AG10803 (cell line): ENCODE results near the gene TMEM163.

ENCODE experiments used
- DNase-seq: peaks from one replicate; pipeline ENCODE4 v3.0.0; 2010; ENCODE audit warnings: low read depth
- H3K4me3 ChIP-seq: 2 replicates; pipeline ENCODE4 v1.5.1; 2011; ENCODE audit warnings: mild to moderate bottlenecking, low read length, control low read depth
- TF ChIP-seq, protein P1 (sequence below): conservative IDR thresholded peaks from 2 replicates; pipeline ENCODE4 v1.5.1; 2011; ENCODE audit warnings: mild to moderate bottlenecking, low read length, control low read depth, inconsistent platforms

Gene TMEM163

DNA sequence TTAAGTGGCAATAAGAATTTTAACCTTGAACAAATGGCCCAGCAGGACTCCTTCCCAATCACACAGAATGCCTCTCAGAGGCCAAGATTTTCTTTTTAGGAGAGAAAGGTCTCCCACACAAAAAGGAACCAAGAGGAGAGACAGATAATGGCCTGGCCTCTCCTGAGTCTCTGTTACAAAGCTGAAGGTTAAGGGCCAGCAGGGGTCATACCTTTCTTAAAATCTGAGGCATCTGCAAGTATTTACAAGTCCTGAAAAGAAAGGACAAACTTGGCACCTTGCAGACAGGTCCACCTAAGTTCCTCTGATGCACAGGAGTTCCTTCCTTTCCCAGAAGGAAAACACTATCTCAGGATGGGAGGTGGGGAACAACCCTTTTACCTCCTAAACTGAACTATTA, 142.3 kb downstream of the TMEM163 start:
- TF ChIP-seq, protein P1, sequence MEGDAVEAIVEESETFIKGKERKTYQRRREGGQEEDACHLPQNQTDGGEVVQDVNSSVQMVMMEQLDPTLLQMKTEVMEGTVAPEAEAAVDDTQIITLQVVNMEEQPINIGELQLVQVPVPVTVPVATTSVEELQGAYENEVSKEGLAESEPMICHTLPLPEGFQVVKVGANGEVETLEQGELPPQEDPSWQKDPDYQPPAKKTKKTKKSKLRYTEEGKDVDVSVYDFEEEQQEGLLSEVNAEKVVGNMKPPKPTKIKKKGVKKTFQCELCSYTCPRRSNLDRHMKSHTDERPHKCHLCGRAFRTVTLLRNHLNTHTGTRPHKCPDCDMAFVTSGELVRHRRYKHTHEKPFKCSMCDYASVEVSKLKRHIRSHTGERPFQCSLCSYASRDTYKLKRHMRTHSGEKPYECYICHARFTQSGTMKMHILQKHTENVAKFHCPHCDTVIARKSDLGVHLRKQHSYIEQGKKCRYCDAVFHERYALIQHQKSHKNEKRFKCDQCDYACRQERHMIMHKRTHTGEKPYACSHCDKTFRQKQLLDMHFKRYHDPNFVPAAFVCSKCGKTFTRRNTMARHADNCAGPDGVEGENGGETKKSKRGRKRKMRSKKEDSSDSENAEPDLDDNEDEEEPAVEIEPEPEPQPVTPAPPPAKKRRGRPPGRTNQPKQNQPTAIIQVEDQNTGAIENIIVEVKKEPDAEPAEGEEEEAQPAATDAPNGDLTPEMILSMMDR = no peak
- H3K4me3 ChIP-seq = no peak overlapping the region
- no peak for DNase-seq

DNA sequence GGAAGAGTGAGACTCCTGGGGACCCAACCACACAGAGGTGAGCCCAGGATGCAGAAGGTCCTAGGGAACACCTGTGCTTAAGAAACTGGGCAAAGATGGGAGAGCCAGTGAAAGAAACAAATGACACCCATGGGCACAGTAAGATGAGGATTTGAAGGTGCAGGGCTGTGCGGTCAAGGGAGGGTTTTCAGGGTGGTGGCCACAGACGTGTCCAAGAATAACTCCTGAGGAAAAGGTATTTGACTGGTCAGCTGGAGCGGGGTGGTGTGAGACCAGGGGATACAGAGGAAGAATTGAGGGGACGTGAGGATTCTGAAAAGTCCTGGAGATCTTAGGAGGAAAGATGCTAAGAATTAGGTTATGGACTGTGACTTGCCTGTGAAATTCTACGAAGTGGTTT, 142.9 kb downstream of the TMEM163 start:
- TF ChIP-seq, protein P1 = no peak
- H3K4me3 ChIP-seq = no peak overlapping the region
- no peak for DNase-seq

DNA sequence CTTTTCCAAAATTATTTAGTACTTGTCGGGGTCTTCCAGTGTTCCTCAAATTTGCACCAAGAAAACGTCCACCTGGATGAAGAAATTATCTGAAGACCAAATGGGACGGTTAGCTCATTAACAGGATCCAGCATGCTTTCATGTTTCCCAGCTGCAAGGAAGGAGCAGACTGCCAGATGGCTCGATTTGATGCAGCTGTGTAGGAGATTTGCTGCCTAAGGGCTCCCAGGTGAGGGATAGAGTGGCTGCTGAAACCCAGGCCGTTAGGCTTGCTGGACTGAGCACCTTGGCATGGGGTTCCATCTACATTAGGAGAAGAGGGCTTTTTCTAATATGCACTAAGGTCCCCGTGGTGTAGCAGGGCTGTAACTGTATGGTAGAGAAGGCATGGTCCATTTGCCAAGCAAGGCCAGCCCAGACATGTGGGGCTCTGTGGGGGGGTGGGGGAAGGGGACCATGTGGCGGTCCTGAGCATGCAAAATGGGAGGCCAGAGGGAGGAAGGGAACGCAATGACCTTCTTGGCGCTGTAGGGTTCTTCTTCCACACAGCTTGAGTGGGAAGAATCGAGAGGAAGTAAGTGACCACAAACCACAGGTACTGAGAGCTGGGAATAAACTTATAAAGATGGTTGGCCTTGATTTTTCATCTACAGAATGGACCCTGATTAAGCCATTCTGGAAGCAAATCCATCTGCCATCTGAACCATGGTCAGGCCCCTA, 144.0 kb downstream of the TMEM163 start:
- DNase-seq = no peak
- no peak overlapping the region for H3K4me3 ChIP-seq
- TF ChIP-seq, protein P1 = no peak

DNA sequence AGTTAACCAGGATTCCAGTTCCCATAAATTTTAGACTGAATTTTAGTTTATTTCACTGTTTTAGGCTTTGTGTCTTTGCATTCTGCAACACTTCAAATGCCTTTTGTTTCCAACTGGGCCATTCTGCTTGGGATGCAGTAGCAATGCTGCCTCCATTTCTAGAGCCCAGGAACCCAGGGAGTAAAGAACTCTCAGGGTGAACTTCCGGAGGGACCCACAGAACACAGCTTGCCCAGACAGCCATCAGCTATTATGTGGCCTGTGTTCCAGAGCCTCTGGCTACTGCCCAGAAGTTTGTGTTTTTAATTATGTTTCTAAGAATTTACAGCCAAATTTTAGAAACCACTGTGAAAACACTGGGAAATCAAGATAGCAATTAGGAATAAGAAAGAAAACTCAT, 145.1 kb downstream of the TMEM163 start:
- TF ChIP-seq, protein P1 = no peak
- no peak for DNase-seq
- no peak overlapping the region for H3K4me3 ChIP-seq

DNA sequence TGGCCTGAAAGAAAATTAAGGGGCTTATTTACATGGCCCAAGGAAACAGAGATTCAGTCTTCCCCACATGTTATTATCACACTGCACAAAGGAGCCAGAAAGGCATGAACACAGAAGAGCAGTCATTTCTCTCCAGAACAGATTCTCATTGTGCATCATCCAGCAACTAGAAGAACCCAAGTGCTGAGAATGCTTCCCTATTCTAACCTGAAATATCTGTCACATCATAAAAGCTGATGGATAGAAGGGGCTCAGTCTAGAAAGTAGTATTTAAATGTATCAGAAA, 145.8 kb downstream of the TMEM163 start:
- TF ChIP-seq, protein P1 = no peak
- no peak overlapping the region for H3K4me3 ChIP-seq

DNA sequence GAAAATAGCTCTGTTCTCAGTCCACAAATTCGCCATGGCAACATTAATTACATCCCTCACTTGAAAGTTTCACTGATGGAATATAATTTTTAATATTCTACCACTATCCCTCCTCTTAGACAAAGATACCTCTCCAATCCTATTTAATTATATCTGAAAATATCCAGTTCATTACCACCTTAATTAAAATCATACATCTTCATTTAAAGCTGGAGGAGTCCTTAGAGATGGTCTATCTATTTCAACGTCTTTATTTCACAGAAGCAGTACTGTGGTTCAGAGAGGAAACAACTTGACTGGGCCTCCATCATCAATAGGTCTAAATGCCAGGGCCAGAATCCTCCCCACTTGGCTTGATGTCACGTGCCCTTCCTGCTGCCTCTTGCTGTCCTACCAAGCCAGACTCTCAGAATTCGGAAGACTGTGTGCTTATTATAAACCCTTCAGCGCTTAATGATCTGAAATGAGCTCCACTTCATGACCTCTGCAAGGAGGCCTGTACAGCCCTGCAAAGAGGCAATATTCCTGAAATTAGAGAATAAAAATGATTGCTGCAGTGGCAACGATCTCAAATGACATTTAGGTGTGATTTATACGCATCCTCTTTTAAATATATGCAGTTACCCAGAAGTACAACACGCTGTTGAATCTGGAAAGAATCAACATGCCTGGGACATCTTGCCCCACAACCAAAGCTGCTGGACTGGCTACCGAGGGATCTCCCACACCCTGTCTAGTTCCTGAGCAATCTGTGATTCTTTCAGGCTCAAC, 146.3 kb downstream of the TMEM163 start:
- DNase-seq = no peak
- TF ChIP-seq, protein P1 = no peak

More for the DNA sequence above, 145.8 kb downstream of the TMEM163 start:
- no peak for DNase-seq

DNA sequence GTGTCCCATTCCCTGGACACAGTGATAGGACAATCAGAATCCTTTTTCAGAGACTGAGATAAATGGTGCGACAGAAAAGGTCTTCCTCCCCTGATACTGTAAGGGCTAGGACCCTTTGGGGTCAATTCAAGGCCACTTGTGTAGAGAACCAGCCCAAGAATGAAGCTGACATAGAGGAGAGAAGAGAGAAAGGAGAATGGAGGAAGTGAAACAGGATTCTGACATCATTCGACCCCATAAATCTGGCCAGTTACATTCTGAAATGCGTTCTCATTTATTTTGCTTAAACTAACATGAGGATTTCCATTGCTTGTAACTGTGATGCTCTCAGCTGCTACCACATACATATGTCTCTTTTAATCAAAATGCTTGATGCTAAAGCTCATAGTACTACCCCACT, 148.1 kb downstream of the TMEM163 start:
- TF ChIP-seq, protein P1 = no peak
- no peak for DNase-seq
- no peak overlapping the region for H3K4me3 ChIP-seq

More for the DNA sequence above, 146.3 kb downstream of the TMEM163 start:
- no peak overlapping the region for H3K4me3 ChIP-seq
